ENCODE data around the gene CFAP298. TPM values are rescaled to one million over a fixed set of nuclear protein-coding genes. Genes with fewer than 3 reads are reported as not detected.

Gene CFAP298
- total and polyA plus RNA-seq, 11 donors = 14.2 to 36.0 (median 20.8) TPM

DNA sequence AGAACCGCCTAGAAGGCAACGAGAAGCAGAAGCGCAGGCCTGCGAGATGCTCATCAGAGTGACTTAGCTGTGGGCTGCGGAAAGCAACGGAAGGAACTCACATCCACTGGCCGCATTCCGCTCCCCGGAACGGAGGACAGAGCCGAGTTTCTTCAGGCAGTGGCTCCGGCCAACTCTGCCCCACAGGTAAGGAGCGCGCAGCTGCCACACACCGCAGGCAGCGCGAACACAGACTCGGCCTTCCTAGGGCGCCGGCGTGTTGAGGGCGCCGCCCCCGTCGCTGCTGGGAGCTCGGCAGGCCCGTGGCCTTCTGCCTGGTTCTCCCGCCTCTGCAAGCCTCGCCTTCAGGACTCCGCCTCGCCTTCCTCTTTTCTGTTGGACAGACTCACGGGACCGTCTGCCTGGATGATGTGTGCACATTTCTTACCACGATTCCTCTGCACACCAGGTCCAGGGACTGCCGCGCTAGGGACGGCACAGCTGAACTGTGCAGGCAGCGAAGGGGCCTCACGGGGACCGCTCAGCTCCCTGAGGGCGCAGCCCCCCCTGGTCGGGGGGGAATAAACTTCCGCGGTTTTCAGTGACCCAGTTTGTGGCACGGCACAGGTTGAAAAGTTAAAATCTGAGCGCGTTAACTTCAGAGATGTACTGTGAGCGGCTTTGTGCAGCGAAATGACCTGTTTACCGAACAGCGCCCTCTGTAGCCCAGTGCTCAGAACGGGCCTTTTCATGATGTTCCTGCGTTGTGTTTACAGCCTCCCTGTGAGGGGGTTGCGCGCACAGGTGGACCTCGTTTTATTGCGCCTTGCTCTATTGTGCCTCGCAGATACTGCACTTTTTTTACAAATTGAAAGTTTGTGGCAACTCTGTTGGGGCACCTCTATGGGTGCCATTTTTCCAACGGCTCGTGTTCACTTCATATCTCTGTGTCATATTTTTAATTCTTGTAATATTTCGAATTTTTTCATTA lies 42.6 kb downstream of the CFAP298 start:
- Histone ChIP-seq H3K9me3 (peaks cover 0 to 13% (median 2%) of the 10 kb centered on the region in 12 donors), H3K36me3 (no peaks in the 10 kb centered on the region), H3K4me3 (peak overlapping the region; percentile 28 to 73 (median 60)), H3K27me3 (no peaks in the 10 kb centered on the region), H3K4me1 (peaks cover 0 to 19% (median 4%) of the 10 kb centered on the region in 12 donors), H3K27ac (peak overlapping the region; percentile 37 to 88 (median 81))
- peak; percentile 72 to 85 (median 75) for DNase-seq
- peak; percentile 84 to 94 (median 94) for ATAC-seq
- peak in 1 of 2 donors; percentile 32 for TF ChIP-seq POLR2A (IDR thresholded peaks at IDR 0.05)
- TF ChIP-seq, protein P1, sequence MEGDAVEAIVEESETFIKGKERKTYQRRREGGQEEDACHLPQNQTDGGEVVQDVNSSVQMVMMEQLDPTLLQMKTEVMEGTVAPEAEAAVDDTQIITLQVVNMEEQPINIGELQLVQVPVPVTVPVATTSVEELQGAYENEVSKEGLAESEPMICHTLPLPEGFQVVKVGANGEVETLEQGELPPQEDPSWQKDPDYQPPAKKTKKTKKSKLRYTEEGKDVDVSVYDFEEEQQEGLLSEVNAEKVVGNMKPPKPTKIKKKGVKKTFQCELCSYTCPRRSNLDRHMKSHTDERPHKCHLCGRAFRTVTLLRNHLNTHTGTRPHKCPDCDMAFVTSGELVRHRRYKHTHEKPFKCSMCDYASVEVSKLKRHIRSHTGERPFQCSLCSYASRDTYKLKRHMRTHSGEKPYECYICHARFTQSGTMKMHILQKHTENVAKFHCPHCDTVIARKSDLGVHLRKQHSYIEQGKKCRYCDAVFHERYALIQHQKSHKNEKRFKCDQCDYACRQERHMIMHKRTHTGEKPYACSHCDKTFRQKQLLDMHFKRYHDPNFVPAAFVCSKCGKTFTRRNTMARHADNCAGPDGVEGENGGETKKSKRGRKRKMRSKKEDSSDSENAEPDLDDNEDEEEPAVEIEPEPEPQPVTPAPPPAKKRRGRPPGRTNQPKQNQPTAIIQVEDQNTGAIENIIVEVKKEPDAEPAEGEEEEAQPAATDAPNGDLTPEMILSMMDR (IDR thresholded peaks at IDR 0.05) = peak; percentile 64 to 90 (median 83)
- intact Hi-C loops (cut with DNase I) = loop anchor here (2.0 to 10.0 kb wide), 7 partner anchors 47 to 172 kb away; partner anchors contain the start of gene EVA1C (in 2 of the 10)
- 5 to 9% (median 7%) methylated on average over 44 to 61 of the region's 61 CpGs for WGBS, 4 donors

- Histone ChIP-seq H3K27ac (no peak overlapping the region), H3K4me1 (peaks cover 0 to 19% (median 6%) of the 10 kb centered on the region in 12 donors), H3K36me3 (no peaks in the 10 kb centered on the region), H3K4me3 (no peak overlapping the region), H3K27me3 (no peaks in the 10 kb centered on the region), H3K9me3 (peaks cover 0 to 17% (median 2%) of the 10 kb centered on the region in 12 donors)
- no peak for TF ChIP-seq POLR2A (IDR thresholded peaks at IDR 0.05)
- TF ChIP-seq, protein P1 (IDR thresholded peaks at IDR 0.05) = no peak
- DNase-seq = no peak
- intact Hi-C loops (cut with DNase I) = loop anchor here in 9 of 10 donors (2.0 to 10.0 kb wide), 7 partner anchors 45 to 170 kb away; partner anchors contain the start of gene EVA1C (in 2 of the 9)
- ATAC-seq = no peak
- WGBS, 4 donors = 93 to 97% (median 94%) methylated on average over 6 to 8 of the region's 8 CpGs
These were observed 44.6 kb downstream of the CFAP298 start for GRCh38 chr21:32567626-32568025.

- Histone ChIP-seq H3K27ac (no peak overlapping the region), H3K27me3 (no peaks in the 10 kb centered on the region), H3K36me3 (no peaks in the 10 kb centered on the region), H3K9me3 (peaks cover 0 to 17% (median 2%) of the 10 kb centered on the region in 12 donors), H3K4me3 (no peak overlapping the region), H3K4me1 (peaks cover 0 to 19% (median 9%) of the 10 kb centered on the region in 12 donors)
- no peak for TF ChIP-seq POLR2A (IDR thresholded peaks at IDR 0.05)
- TF ChIP-seq, protein P1 (IDR thresholded peaks at IDR 0.05) = no peak
- ATAC-seq (no peak), DNase-seq (no peak)
- intact Hi-C loops (cut with DNase I) = loop anchor here in 5 of 10 donors (5.0 to 10.0 kb wide), 6 partner anchors 45 to 170 kb away; partner anchors contain the start of gene EVA1C (in 2 of the 5)
- WGBS, 4 donors = 85 to 88% (median 87%) methylated on average over 5 of the region's 5 CpGs
These were observed 45.3 kb downstream of the CFAP298 start for GRCh38 chr21:32566741-32567389.
